GM12878 (cell line): ENCODE data around the gene YPEL2.

Experiments used
- CBX3 ChIP-seq: fragments of 200-600 bp; sonication (generic); IDR thresholded peaks from 2 replicates; pipeline ENCODE4 v1.6.1; 2016; ENCODE audit warnings: low read depth, borderline replicate concordance
- CHD2 ChIP-seq: IDR thresholded peaks from 2 replicates; pipeline ENCODE4 v1.6.1; 2011; ENCODE audit warnings: low read depth, low read length, improper control_type of control experiment, borderline replicate concordance
- YY1 ChIP-seq: IDR thresholded peaks from 2 replicates; pipeline ENCODE4 v1.6.1; 2011; ENCODE audit warnings: low read depth, mild to moderate bottlenecking, low read length
- TF ChIP-seq, protein P1 (sequence below): fragments of 450-650 bp; IDR thresholded peaks from 2 replicates; pipeline ENCODE4 v1.6.1; 2016; ENCODE audit warnings: mild to moderate bottlenecking

DNA sequence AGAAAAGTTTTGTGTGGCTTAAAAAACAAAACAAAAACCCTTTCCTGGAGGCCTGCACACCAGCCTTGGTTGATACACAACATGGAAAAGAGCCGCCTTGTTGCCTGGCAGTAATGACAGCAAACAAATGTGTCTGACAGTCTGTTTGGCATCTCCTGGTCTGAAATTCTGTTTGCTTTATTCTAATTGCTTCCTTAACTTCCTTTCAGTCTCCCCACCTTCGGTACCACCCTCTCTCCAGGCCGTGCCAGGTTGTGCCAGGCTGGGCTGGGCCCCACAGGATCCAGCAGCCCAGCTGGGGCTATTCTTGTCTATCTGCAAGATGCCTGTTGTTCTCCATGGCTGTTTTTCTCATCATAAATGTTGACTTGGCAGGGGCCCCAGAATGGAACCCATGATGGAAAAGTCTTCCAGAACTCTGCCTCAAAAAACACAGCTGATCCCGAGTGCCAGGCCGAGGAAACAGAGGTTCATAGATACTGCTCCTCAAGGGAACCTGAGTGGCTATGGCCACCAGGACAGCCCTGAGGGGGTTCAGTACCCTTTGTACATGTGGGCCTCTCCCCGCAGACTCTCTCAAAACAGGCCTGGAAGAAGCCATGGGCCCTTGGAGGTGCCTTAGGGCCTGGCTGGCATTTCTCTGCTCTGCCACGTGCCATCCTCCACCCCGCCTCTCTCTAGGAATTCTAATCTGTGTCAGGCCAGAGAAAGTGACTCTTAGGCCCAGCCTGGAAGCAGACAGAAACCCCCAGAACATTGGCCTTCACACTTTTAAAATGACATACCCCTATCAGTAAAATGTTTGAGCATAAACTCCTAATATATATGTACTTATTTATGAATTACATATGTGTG lies 50.5 kb downstream of the YPEL2 start:
- TF ChIP-seq CBX3 (no peak), CHD2 (no peak), YY1 (no peak)
- TF ChIP-seq, protein P1, sequence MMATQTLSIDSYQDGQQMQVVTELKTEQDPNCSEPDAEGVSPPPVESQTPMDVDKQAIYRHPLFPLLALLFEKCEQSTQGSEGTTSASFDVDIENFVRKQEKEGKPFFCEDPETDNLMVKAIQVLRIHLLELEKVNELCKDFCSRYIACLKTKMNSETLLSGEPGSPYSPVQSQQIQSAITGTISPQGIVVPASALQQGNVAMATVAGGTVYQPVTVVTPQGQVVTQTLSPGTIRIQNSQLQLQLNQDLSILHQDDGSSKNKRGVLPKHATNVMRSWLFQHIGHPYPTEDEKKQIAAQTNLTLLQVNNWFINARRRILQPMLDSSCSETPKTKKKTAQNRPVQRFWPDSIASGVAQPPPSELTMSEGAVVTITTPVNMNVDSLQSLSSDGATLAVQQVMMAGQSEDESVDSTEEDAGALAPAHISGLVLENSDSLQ, result no peak
